ENCODE data around the gene SENP3.

GRCh38 chr17:7593296-7593695 is 31.6 kb downstream of the SENP3 start:
- no peak for TF ChIP-seq CTCF (conservative IDR thresholded peaks at IDR 0.05; ENCODE audit: low read depth, low read length)
- no peak for TF ChIP-seq EZH2 (IDR thresholded peaks at IDR 0.05; ENCODE audit: borderline replicate concordance, low read depth, low read length, poor library complexity, severe bottlenecking)
